Activated naive CD8-positive, alpha-beta T cell treated with anti-CD3 and anti-CD28 coated beads, Interleukin-2, amount 50 U/mL, for 24 hours (primary cell): ENCODE data around the gene CADM1.

Source experiments
- ATAC-seq: fragments of 150-1000 bp; cut with Tn5 transposase; one replicate; pipeline ENCODE4 v1.10.0; 2021
- DNase-seq: peaks from one replicate; pipeline ENCODE4 v3.0.0; 2021
- H3K27ac Mint-ChIP-seq: one replicate; pipeline ENCODE4 v1.8.0; 2021; ENCODE audit warnings: mild to moderate bottlenecking, mixed read lengths
- H3K27me3 Mint-ChIP-seq: one replicate; pipeline ENCODE4 v1.8.0; 2021; ENCODE audit warnings: mixed read lengths
- H3K36me3 Mint-ChIP-seq: one replicate; pipeline ENCODE4 v1.8.0; 2021; ENCODE audit warnings: low read depth, mixed read lengths
- H3K4me1 Mint-ChIP-seq: one replicate; pipeline ENCODE4 v1.8.0; 2021; ENCODE audit warnings: mixed read lengths
- H3K4me3 Mint-ChIP-seq: one replicate; pipeline ENCODE4 v1.8.0; 2021; ENCODE audit warnings: mild to moderate bottlenecking, moderate library complexity, mixed read lengths
- H3K9me3 Mint-ChIP-seq: one replicate; pipeline ENCODE4 v1.8.0; 2021; ENCODE audit warnings: mixed read lengths

Gene CADM1

GRCh38 chr11:115501502-115501892 lies 2.7 kb downstream of the CADM1 start:
- peaks cover 3% of the 10 kb centered on the region for H3K9me3 Mint-ChIP-seq
- no peaks in the 10 kb centered on the region for H3K36me3 Mint-ChIP-seq
- H3K27ac Mint-ChIP-seq, result no peak overlapping the region
- DNase-seq, result no peak
- peaks cover 39% of the 10 kb centered on the region for H3K27me3 Mint-ChIP-seq
- no peak for ATAC-seq
- no peak overlapping the region for H3K4me3 Mint-ChIP-seq
- peaks cover 5% of the 10 kb centered on the region for H3K4me1 Mint-ChIP-seq

- DNase-seq, result no peak
- H3K27ac Mint-ChIP-seq, result no peak overlapping the region
- peaks cover 35% of the 10 kb centered on the region for H3K27me3 Mint-ChIP-seq
- no peak for ATAC-seq
- H3K4me3 Mint-ChIP-seq, result no peak overlapping the region
- H3K36me3 Mint-ChIP-seq, result no peaks in the 10 kb centered on the region
- peaks cover 5% of the 10 kb centered on the region for H3K4me1 Mint-ChIP-seq
- peaks cover 3% of the 10 kb centered on the region for H3K9me3 Mint-ChIP-seq
Observed at GRCh38 chr11:115500547-115501501, 3.4 kb downstream of the CADM1 start.

GRCh38 chr11:115499891-115500290 lies 4.3 kb downstream of the CADM1 start:
- Mint-ChIP-seq H3K36me3 (no peaks in the 10 kb centered on the region), H3K27ac (no peak overlapping the region), H3K4me1 (peaks cover 4% of the 10 kb centered on the region), H3K9me3 (peaks cover 3% of the 10 kb centered on the region), H3K27me3 (peaks cover 26% of the 10 kb centered on the region), H3K4me3 (no peak overlapping the region)
- DNase-seq (no peak), ATAC-seq (no peak)

- no peak for ATAC-seq
- peaks cover 2% of the 10 kb centered on the region for H3K4me1 Mint-ChIP-seq
Observed at GRCh38 chr11:115499241-115499799, 4.9 kb downstream of the CADM1 start.

GRCh38 chr11:115498354-115498753 lies 5.9 kb downstream of the CADM1 start:
- H3K36me3 Mint-ChIP-seq, result no peaks in the 10 kb centered on the region
- no peak overlapping the region for H3K4me3 Mint-ChIP-seq
- ATAC-seq (no peak), DNase-seq (no peak)
- H3K27me3 Mint-ChIP-seq, result peaks cover 18% of the 10 kb centered on the region
- H3K4me1 Mint-ChIP-seq, result no peaks in the 10 kb centered on the region
- no peak overlapping the region for H3K27ac Mint-ChIP-seq
- no peaks in the 10 kb centered on the region for H3K9me3 Mint-ChIP-seq

More at GRCh38 chr11:115499241-115499799, 4.9 kb downstream of the CADM1 start:
- Mint-ChIP-seq H3K36me3 (no peaks in the 10 kb centered on the region), H3K4me3 (no peak overlapping the region), H3K27me3 (peaks cover 22% of the 10 kb centered on the region), H3K27ac (no peak overlapping the region), H3K9me3 (no peaks in the 10 kb centered on the region)
- no peak for DNase-seq

- no peak for ATAC-seq
- peaks cover 4% of the 10 kb centered on the region for H3K9me3 Mint-ChIP-seq
- no peak overlapping the region for H3K4me3 Mint-ChIP-seq
- H3K27ac Mint-ChIP-seq, result no peak overlapping the region
- DNase-seq, result no peak
- no peaks in the 10 kb centered on the region for H3K4me1 Mint-ChIP-seq
- peaks cover 19% of the 10 kb centered on the region for H3K27me3 Mint-ChIP-seq
- no peaks in the 10 kb centered on the region for H3K36me3 Mint-ChIP-seq
Observed at GRCh38 chr11:115497303-115497702, 6.9 kb downstream of the CADM1 start.

GRCh38 chr11:115496892-115497291 lies 7.3 kb downstream of the CADM1 start:
- no peaks in the 10 kb centered on the region for H3K4me1 Mint-ChIP-seq
- H3K36me3 Mint-ChIP-seq, result no peaks in the 10 kb centered on the region
- H3K4me3 Mint-ChIP-seq, result no peak overlapping the region
- H3K27me3 Mint-ChIP-seq, result peaks cover 19% of the 10 kb centered on the region
- no peak overlapping the region for H3K27ac Mint-ChIP-seq
- no peak for DNase-seq
- H3K9me3 Mint-ChIP-seq, result peaks cover 4% of the 10 kb centered on the region
- ATAC-seq, result no peak

- no peak overlapping the region for H3K27ac Mint-ChIP-seq
- no peaks in the 10 kb centered on the region for H3K4me1 Mint-ChIP-seq
- DNase-seq (no peak), ATAC-seq (no peak)
- no peak overlapping the region for H3K4me3 Mint-ChIP-seq
- H3K36me3 Mint-ChIP-seq, result no peaks in the 10 kb centered on the region
- H3K9me3 Mint-ChIP-seq, result peaks cover 4% of the 10 kb centered on the region
- peaks cover 15% of the 10 kb centered on the region for H3K27me3 Mint-ChIP-seq
Observed at GRCh38 chr11:115493905-115494304, 10.3 kb downstream of the CADM1 start.

GRCh38 chr11:115493488-115493887 lies 10.7 kb downstream of the CADM1 start:
- no peak for ATAC-seq

GRCh38 chr11:115489466-115489865 lies 14.7 kb downstream of the CADM1 start:
- no peak overlapping the region for H3K27ac Mint-ChIP-seq
- no peak for ATAC-seq
- H3K36me3 Mint-ChIP-seq, result peaks cover 1% of the 10 kb centered on the region
- no peak overlapping the region for H3K4me3 Mint-ChIP-seq
- peaks cover 9% of the 10 kb centered on the region for H3K27me3 Mint-ChIP-seq
- H3K4me1 Mint-ChIP-seq, result no peaks in the 10 kb centered on the region
- DNase-seq, result no peak
- peaks cover 8% of the 10 kb centered on the region for H3K9me3 Mint-ChIP-seq

More at GRCh38 chr11:115493488-115493887, 10.7 kb downstream of the CADM1 start:
- Mint-ChIP-seq H3K27me3 (peaks cover 12% of the 10 kb centered on the region), H3K4me1 (no peaks in the 10 kb centered on the region), H3K4me3 (no peak overlapping the region), H3K27ac (no peak overlapping the region), H3K9me3 (peaks cover 4% of the 10 kb centered on the region), H3K36me3 (no peaks in the 10 kb centered on the region)
- no peak for DNase-seq

- ATAC-seq (no peak), DNase-seq (no peak)
- peaks cover 8% of the 10 kb centered on the region for H3K27me3 Mint-ChIP-seq
- no peaks in the 10 kb centered on the region for H3K4me1 Mint-ChIP-seq
- no peak overlapping the region for H3K4me3 Mint-ChIP-seq
- H3K27ac Mint-ChIP-seq, result no peak overlapping the region
- peaks cover 8% of the 10 kb centered on the region for H3K9me3 Mint-ChIP-seq
- peaks cover 1% of the 10 kb centered on the region for H3K36me3 Mint-ChIP-seq
Observed at GRCh38 chr11:115488945-115489344, 15.3 kb downstream of the CADM1 start.

- H3K4me1 Mint-ChIP-seq, result no peaks in the 10 kb centered on the region
- peaks cover 5% of the 10 kb centered on the region for H3K9me3 Mint-ChIP-seq
- ATAC-seq, result no peak
- no peak overlapping the region for H3K4me3 Mint-ChIP-seq
- peaks cover 10% of the 10 kb centered on the region for H3K27me3 Mint-ChIP-seq
- H3K27ac Mint-ChIP-seq, result no peak overlapping the region
- peaks cover 1% of the 10 kb centered on the region for H3K36me3 Mint-ChIP-seq
- no peak for DNase-seq
Observed at GRCh38 chr11:115481528-115481927, 22.7 kb downstream of the CADM1 start.

GRCh38 chr11:115480611-115481010 lies 23.6 kb downstream of the CADM1 start:
- Mint-ChIP-seq H3K27me3 (peaks cover 5% of the 10 kb centered on the region), H3K9me3 (no peaks in the 10 kb centered on the region), H3K4me1 (no peaks in the 10 kb centered on the region), H3K27ac (no peak overlapping the region), H3K36me3 (peaks cover 1% of the 10 kb centered on the region), H3K4me3 (no peak overlapping the region)
- ATAC-seq, result no peak
- DNase-seq, result no peak

GRCh38 chr11:115477410-115477809 lies 26.8 kb downstream of the CADM1 start:
- ATAC-seq, result no peak
- Mint-ChIP-seq H3K4me3 (no peak overlapping the region), H3K4me1 (no peaks in the 10 kb centered on the region), H3K27me3 (peaks cover 5% of the 10 kb centered on the region), H3K27ac (no peak overlapping the region), H3K9me3 (no peaks in the 10 kb centered on the region), H3K36me3 (no peaks in the 10 kb centered on the region)
- no peak for DNase-seq
